SK-MEL-5 (cell line): ENCODE measurements around the gene XPNPEP1. TPM values are rescaled to one million over a fixed set of nuclear protein-coding genes. Genes with fewer than 3 reads are reported as not detected.
"Not testable (repeated sequence)": the region's sequence is repeated elsewhere in the genome, so short reads cannot be mapped to it uniquely, and the experiment has no call there.

ENCODE experiments used
- DNase-seq: peaks from one replicate; pipeline ENCODE4 v3.0.0-alpha.2; 2016; ENCODE audit warnings: low read depth, low spot score
- in situ Hi-C: cut with HindIII; loops from 2 replicates; pipeline ENCODE4 v1.10.0; 2016; ENCODE audit warnings: low sequenced_read_pairs, high pct_unique_total_duplicates, low pct_unique_long_range_greater_than_20kb
- total RNA-seq: library from RNA; depleted of rRNA; stranded (reverse); fragments of >200 nt; shearing (Covaris generic); gene quantifications from 2 replicates; pipeline ENCODE4 v1.2.3, GENCODE V29; 2014

XPNPEP1 gene
- total RNA-seq, 1 experiment from 2014 or later = 156 TPM

DNA sequence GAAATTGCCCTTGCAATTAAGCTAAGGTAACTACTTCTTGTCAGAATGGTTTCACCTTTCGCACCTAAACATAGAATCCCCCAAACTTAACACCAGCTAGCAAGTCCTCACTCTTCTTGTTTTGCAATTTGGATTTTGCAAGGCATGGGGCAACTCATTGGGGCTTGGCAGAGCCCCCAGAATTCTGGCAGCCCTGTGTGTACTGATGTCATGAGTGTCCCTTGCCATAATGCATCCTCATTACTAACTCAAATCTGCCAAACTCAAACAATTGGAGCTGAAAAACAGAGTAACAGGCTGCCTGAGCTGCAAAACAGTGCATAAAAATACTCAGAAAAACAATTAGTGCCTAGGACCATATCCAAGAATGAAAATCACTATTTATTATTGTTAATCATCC, 7.9 kb upstream of the XPNPEP1 start:
- no peak for DNase-seq
- in situ Hi-C loops = no loop called here

- no peak for DNase-seq
- in situ Hi-C loops = no loop called here
Measured at GRCh38 chr10:109929501-109930219, 6.3 kb upstream of the XPNPEP1 start.

- no peak for DNase-seq
- in situ Hi-C loops = no loop called here
Measured at GRCh38 chr10:109928475-109928891, 5.2 kb upstream of the XPNPEP1 start.

GRCh38 chr10:109926825-109927224, 3.5 kb upstream of the XPNPEP1 start:
- DNase-seq = no peak
- in situ Hi-C loops = no loop called here

DNA sequence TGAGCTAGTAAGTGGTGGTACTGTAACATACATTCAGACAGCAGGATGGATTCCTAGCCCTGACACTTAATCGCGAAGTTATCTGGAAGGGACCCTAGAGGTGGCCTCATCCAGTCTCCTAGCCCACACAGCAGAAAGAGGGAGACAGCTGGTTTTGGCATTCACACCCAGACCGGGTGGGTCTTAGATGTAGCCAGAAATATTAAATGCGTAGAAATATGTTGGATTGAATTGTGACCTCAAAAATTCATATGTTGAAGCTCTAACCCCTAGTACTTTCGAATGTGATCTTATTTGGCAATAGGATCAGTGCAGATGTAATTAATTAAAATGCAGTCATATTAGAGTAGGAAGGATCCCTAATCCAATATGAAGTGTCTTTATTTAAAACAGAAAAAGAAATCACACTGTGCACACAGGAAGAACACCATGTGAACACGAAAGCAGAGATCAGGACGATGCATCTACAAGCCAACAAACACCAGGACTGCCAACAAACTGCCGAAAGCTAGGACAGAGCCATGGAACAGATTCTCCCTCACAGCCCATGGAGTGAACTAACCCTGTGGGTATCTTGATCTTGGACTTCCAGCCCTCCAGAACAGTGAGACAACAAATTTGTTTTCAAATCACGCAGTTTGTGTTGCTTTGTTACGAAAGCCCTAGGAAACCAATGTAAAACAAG, 2.9 kb upstream of the XPNPEP1 start:
- DNase-seq = no peak
- in situ Hi-C loops = no loop called here

GRCh38 chr10:109924967-109925620, 1.8 kb upstream of the XPNPEP1 start:
- DNase-seq = no peak
- in situ Hi-C loops = no loop called here

DNA sequence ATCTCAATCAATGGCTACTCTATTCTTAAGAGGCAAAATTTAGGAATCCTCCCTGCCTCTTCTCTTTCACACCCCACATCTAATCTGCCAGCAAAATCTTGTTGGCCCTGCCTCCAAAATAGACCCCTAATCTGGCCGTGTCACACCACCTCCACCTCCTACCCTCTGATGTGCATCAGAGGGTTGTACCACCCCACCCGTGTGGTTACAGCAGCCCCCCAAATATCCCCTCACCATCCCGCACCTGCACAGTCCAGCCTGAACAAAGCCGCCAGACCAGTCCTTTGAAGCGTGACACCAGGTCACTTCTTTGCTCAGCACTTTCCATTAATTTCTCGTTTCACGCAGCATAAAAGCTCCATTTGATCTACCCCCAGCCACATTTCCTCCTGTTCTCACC, 776 bp upstream of the XPNPEP1 start:
- DNase-seq = no peak
- in situ Hi-C loops = no loop called here

GRCh38 chr10:109922358-109922975, 844 bp downstream of the XPNPEP1 start:
- in situ Hi-C loops = no loop called here
- DNase-seq = no peak

DNA sequence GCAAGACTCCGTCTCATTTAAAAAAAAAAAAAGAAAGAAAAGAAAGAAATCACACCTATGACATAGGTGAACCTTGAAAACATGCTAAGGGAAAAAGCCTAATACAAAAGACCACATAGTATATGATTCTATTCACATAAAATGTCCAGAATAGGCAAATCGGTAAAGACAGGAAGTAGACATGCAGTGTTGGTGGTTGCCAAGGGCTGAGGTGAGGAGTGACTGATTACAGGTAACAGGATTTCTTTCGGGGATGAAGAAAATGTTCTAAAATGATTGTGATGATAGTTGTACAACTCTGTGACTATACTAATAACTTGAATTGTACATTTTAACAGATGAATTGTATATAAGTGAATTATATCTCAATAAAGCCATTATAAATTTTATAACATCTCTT, 3.3 kb downstream of the XPNPEP1 start:
- in situ Hi-C loops = no loop called here
- no peak for DNase-seq

DNA sequence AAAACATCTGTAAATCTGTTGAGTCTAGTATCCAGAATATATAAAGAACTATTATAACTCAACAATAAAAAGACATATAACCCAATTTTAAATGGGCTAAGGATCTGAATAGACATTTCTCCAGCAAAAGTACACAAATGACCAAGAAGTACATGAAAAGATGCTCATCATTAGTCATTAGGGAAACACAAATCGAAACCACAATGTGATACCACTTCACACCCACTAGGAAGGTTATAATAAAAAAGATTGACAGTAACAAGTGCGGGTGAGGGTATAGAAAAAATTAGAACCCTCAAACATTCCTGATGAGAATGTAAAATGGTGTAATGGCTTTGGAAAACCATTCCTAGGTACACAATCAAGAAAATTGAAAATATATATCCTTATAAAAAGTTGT, 4.1 kb downstream of the XPNPEP1 start:
- in situ Hi-C loops = no loop called here
- DNase-seq = no peak

DNA sequence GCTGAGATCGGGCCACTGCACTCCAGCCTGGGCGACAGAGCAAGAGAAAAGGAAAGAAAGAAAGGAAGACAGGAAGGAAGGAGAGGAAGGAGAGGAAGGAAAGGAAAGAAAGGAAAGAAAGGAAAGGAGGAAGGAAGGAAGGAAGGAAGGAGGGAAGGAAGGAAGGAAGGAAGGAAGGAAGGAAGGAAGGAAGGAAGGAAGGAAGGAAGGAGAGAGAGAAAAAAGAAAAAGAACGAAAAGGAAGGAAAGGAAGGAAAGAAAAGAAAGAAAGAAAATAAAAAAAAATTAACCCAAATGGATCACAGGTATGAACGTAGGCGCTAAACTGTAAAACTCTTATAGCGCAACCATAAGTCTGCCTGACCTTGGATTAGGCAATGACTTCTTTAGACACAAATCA, 4.6 kb downstream of the XPNPEP1 start:
- in situ Hi-C loops, DNase-seq: not testable (repeated sequence)

GRCh38 chr10:109915566-109915965, 7.7 kb downstream of the XPNPEP1 start:
- in situ Hi-C loops = no loop called here
- no peak for DNase-seq

DNA sequence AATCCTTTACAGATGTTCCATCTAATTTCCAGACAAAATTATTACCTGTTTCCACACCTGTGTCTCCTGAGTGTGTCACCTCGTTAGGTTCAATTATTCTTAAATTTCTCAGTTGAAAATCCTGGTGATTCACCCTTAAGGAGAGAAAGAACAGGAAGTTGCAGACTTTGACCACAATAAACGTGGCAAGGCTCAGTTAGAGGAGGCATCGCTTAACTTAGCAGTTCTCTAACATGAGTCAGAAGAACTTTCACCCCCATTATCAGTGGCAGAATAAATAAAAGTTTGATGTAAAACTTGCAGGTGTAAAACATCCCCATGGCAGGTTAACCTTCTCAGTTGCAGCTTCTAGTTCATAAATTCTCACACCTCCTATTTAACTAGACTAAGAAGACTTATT, 8.3 kb downstream of the XPNPEP1 start:
- in situ Hi-C loops = no loop called here
- DNase-seq = no peak

- no peak for DNase-seq
- in situ Hi-C loops = no loop called here
Measured at GRCh38 chr10:109913306-109913892, 9.9 kb downstream of the XPNPEP1 start.

GRCh38 chr10:109912335-109913281, 10.7 kb downstream of the XPNPEP1 start:
- in situ Hi-C loops = no loop called here
- no peak for DNase-seq

- in situ Hi-C loops = no loop called here
- no peak for DNase-seq
Measured at GRCh38 chr10:109911903-109912302, 11.4 kb downstream of the XPNPEP1 start.

DNA sequence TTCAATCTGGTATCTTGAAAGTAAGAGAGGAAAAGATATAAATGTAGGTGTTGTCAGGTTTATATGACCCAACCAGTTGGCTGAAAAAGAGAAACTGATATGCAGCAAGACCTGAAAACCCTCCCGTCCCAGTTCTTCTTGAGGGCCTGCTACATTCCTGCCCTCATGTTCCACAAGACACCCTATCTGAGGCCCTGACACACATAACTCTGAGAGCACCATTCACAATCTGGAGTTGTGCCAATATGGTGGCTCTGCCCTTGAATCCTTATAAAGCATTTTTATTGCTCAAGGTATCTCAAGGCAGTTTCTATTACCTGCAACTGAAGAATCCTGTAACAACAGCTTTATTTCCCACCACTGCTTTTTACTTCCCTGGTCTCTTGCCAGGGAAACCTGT, 17.0 kb downstream of the XPNPEP1 start:
- in situ Hi-C loops = no loop called here

More for the DNA sequence above, 17.0 kb downstream of the XPNPEP1 start:
- no peak for DNase-seq
